Heart left ventricle (tissue), 13 donors: Measurements from ENCODE around the gene SMOC1.

Experiments
- CTCF ChIP-seq, 12 donors: fragments of 200-600 bp; sonication (generic) in 4 of 12; IDR thresholded peaks; one replicate each; pipeline versions ENCODE4 v1.5.0 to v1.8.0; 2018 to 2022; ENCODE audit warnings: antibody characterized with exemption in 12 of 12, mild to moderate bottlenecking in 5 of 12
- POLR2A ChIP-seq, 2 donors: fragments of 450-650 bp; IDR thresholded peaks; one replicate each; pipeline ENCODE4 v1.6.1; 2017; ENCODE audit warnings: antibody characterized with exemption in 2 of 2, mild to moderate bottlenecking in 2 of 2, moderate library complexity in 2 of 2
- donor health status: ischemic (EF 13 %, LVEDD 7.1; RV severe dilation, severe dysfunction).
- donor health status: DM: no; HTN: yes; CAD: no.
- donor health status: DM: no; HTN: no; CAD: no.
- donor health status: ischemic (EF 25% LVEDD 6.9; RV normal size, moderate dysfunction).
- donor health status: ischemic (EF 25% LVEDD 5.7; RV mildly dilated, moderate dysfunction).
- donor health status: ischemic (EF 35%, LVEDD 5.7; RV mildly dilated, moderate dysfunction).
- donor health status: nonischemic (EF 11% LVEDD 7.7; RV severe dilation, severe dysfunction).
- donor health status: DM: yes; HTN: yes; CAD: no.
- donor health status: PGD.
- donor health status: ischemic (EF 29% LVEDD 5.4; RV normal size, mild dysfunction).
- donor health status: nonischemic (EF 23%, LVEDD 6.1; RV moderate dilation, normal function).

GRCh38 chr14:70009961-70010360 lies 130.7 kb downstream of the SMOC1 start:
- TF ChIP-seq CTCF (IDR thresholded peaks at IDR 0.05) (no peak), POLR2A (IDR thresholded peaks at IDR 0.05) (no peak)
